Gastrocnemius medialis (tissue), 4 donors: ENCODE results near the gene PAK5.

ENCODE experiments used
- CTCF ChIP-seq, 5 experiments: fragments of 450-650 bp in 3 of 5; fragments of 200-600 bp in 2 of 5; sonication (generic) in 2 of 5; IDR thresholded peaks in 4 of 5; conservative IDR thresholded peaks in 1 of 5; 1 replicate in 4 of 5; 2 replicates in 1 of 5; pipeline ENCODE4 v1.5.1; 2016 to 2019; ENCODE audit warnings: antibody characterized with exemption in 5 of 5, mild to moderate bottlenecking in 3 of 5, moderate library complexity in 3 of 5
- POLR2A ChIP-seq, 2 donors: fragments of 450-650 bp; IDR thresholded peaks; one replicate each; pipeline ENCODE4 v1.6.1; 2017; ENCODE audit warnings: antibody characterized with exemption in 2 of 2, mild to moderate bottlenecking in 2 of 2, moderate library complexity in 2 of 2

GRCh38 chr20:9611921-9612320 is 227.0 kb downstream of the PAK5 start:
- TF ChIP-seq CTCF (IDR thresholded peaks at IDR 0.05 in 4 of 5, conservative IDR thresholded peaks at IDR 0.05 in 1 of 5) (no peak), POLR2A (IDR thresholded peaks at IDR 0.05) (no peak)
